ENCODE data around the gene SPTLC1. TPM values are rescaled to one million over a fixed set of nuclear protein-coding genes. Genes with fewer than 3 reads are reported as not detected.
A peak's percentile ranks its signal among the peaks of the same experiment; 100 is the strongest.
"Not testable (repeated sequence)": the region's sequence is repeated elsewhere in the genome, so short reads cannot be mapped to it uniquely, and the experiment has no call there.

Gene SPTLC1
- total RNA-seq, 4 donors from 2014 or later: 53.6 to 94.6 (median 68.1) TPM

DNA sequence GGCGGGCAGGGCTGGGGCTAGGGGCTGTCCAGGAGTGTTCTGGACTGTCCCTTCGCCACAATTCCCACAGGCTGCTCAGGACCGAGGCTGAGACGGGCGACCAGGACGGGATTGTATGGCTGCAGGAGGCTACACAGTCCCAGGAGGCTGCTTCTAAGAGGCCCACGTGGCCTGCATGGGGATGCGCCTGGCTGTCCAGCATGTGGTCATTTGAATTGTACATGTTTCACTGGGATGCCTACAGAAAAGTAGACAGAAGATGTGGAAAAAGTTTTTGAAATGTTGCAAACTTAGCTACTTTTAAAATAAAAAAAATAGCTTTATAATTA is 32.6 kb upstream of the SPTLC1 start:
- no peak for TF ChIP-seq CTCF (IDR thresholded peaks at IDR 0.05)
- TF ChIP-seq POLR2A (IDR thresholded peaks at IDR 0.05): no peak
- DNase-seq: no peak
- H3K27ac ChIP-seq: peak overlapping the region in 2 of 4 donors; percentile 38 to 53

DNA sequence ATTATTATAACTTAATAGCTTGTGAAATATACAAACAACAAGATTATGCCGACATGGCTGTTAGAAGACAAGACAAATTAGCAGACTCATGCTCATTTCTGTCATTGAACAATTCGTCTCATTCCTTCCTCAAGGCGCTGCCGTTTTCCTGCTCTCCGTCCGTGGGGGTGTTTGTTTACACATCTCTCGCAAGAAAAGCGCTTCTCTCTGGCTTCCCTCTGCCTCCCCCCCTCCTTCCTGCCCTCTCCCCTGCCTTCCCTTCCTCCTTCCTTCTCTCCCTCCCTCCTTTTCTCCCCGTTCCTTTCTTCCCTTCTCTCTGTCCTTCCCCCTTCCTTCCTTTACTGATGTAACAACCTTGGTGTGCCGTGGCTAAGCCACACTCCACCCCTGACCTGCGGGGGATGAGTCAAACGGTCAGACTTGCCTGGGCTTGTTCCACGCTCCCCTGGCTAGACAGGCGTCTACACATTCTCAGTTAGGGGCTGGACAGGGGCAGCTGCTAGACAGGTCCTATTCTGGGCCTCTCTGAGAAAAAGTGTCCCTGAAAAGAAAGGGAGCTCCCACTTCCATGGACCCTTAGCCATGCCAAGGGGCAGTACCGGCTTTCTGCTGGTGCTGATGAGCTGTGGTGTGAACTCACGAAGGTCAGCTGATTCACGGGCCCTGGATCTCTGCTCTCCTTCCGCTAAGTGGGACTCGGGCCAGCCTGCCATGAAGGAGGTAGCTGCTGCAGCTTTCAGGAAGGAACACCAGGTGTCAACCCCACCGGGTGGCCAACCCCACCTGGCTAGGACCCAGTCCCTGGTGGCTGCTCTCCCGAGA is 32.0 kb upstream of the SPTLC1 start:
- Histone ChIP-seq H3K4me1 (peaks cover 0 to 18% (median 0%) of the 10 kb centered on the region in 4 donors), H3K4me3 (peak overlapping the region in 1 of 4 donors; percentile 15), H3K27me3 (no peaks in the 10 kb centered on the region), H3K36me3 (no peaks in the 10 kb centered on the region), H3K27ac (peak overlapping the region in 2 of 4 donors; percentile 38 to 53), H3K9me3 (no peaks in the 10 kb centered on the region)
- peak in 1 of 3 donors; percentile 60 for DNase-seq
- TF ChIP-seq POLR2A (IDR thresholded peaks at IDR 0.05): no peak
- no peak for TF ChIP-seq CTCF (IDR thresholded peaks at IDR 0.05)

More for the DNA sequence above, 32.6 kb upstream of the SPTLC1 start:
- H3K4me3 ChIP-seq: no peak overlapping the region
- H3K36me3 ChIP-seq: no peaks in the 10 kb centered on the region
- peaks cover 0 to 23% (median 0%) of the 10 kb centered on the region in 4 donors for H3K4me1 ChIP-seq
- no peaks in the 10 kb centered on the region for H3K9me3 ChIP-seq
- no peaks in the 10 kb centered on the region for H3K27me3 ChIP-seq

- H3K4me3 ChIP-seq: no peak overlapping the region
- no peaks in the 10 kb centered on the region for H3K9me3 ChIP-seq
- H3K36me3 ChIP-seq: no peaks in the 10 kb centered on the region
- DNase-seq: no peak
- H3K27me3 ChIP-seq: no peaks in the 10 kb centered on the region
- peaks cover 0 to 14% (median 0%) of the 10 kb centered on the region in 4 donors for H3K4me1 ChIP-seq
- H3K27ac ChIP-seq: peak overlapping the region in 1 of 4 donors; percentile 53
- TF ChIP-seq POLR2A (IDR thresholded peaks at IDR 0.05) (no peak), CTCF (IDR thresholded peaks at IDR 0.05) (no peak)
Measured at GRCh38 chr9:92146610-92147009, 31.4 kb upstream of the SPTLC1 start.

DNA sequence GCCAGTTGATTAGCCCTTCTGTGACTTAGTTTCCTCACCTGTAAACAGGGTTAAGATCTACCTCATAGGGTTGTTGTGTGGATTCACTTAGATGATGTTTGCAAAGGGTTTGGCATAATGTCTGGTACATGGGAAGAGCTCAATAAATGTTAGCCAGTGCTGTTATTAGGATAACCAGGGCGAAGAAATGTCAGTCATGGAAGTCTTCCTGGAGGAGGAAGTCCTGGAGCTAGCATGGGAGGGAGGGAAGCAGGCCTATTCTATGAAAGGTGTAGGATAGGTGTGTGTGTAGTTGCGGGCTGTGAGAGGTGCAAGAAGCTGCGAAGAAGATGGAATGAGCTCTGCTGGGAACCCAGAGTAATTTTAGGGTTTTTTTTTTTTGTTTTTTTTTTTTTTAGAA is 30.6 kb upstream of the SPTLC1 start:
- not testable (repeated sequence) for H3K4me3 ChIP-seq, DNase-seq, H3K9me3 ChIP-seq, H3K27me3 ChIP-seq, H3K27ac ChIP-seq, H3K36me3 ChIP-seq
- H3K4me1 ChIP-seq: peaks cover 0 to 22% (median 3%) of the 10 kb centered on the region in 4 donors

DNA sequence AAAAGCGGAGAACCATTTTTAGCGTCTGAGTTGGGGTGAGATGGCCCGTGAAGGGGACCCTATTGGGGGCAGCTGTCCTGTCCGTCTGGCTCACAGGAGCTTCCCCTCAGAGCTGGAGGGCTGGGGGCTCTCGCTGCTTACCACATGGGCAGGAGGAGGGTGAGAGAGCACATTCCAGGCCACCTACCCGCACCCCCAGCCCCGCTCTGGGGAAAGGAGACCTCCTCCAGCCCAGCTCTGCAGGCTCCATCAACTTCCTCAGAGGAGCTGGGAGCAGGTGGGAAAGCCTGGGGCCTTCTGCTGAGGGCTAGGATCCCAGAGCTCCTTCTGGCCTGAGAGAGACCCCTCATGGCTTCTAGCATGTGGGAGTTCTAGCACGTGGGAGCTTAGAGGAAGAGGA is 27.1 kb upstream of the SPTLC1 start:
- no peak for TF ChIP-seq CTCF (IDR thresholded peaks at IDR 0.05)
- no peak for TF ChIP-seq POLR2A (IDR thresholded peaks at IDR 0.05)
- H3K9me3 ChIP-seq: no peaks in the 10 kb centered on the region
- H3K27ac ChIP-seq: no peak overlapping the region
- DNase-seq: no peak
- H3K4me1 ChIP-seq: peaks cover 0 to 30% (median 7%) of the 10 kb centered on the region in 4 donors
- H3K36me3 ChIP-seq: no peaks in the 10 kb centered on the region
- H3K27me3 ChIP-seq: peaks cover 0 to 8% of the 10 kb centered on the region in 2 donors
- no peak overlapping the region for H3K4me3 ChIP-seq

Measured in Peyer's patch (tissue), 4 donors.